K562 (cell line): ENCODE data around the gene STON1. TPM values are rescaled to one million over a fixed set of nuclear protein-coding genes. Genes with fewer than 3 reads are reported as not detected.
A peak's percentile ranks its signal among the peaks of the same experiment; 100 is the strongest.

Experiments
- ATAC-seq: fragments of 200-7000 bp; cut with Tn5 transposase; 3 replicates; pipeline ENCODE4 v1.9.1; 2020; ENCODE audit warnings: moderate library complexity
- BruUV-seq: library from RNA; stranded (reverse); fragments of 400-500 nt; replicated peaks from 2 replicates; lab custom pipeline; 2021; lab: Mats Ljungman, UMichigan
- CTCF ChIA-PET: fragments of 300-600 bp; formaldehyde crosslinking; extraction: SDS; loops from one replicate; lab custom pipeline; 2021; ENCODE audit warnings: low intra/inter-chr PET ratio; lab: Yijun Ruan, JAX
- POLR2A ChIA-PET: fragments of 300-600, 350-650 bp; sonication (Branson Sonifier 250); formaldehyde crosslinking; extraction: SDS; loops from one replicate; lab custom pipeline; 2021; ENCODE audit warnings: antibody characterized with exemption, inconsistent platforms; lab: Yijun Ruan, JAX
- DNase-seq, 4 experiments: peaks; one replicate each; pipeline versions ENCODE4 v3.0.0 to v3.0.0-alpha.2; 2011 to 2018; ENCODE audit warnings: low spot score in 3 of 4, mixed read lengths in 3 of 4; ENCODE audit errors: extremely low read depth in 1 of 4
- FAIRE-seq: peaks from 2 replicates; lab custom pipeline; 2011; peaks lifted over from hg19 to GRCh38; lab: Jason Lieb, UNC
- H2AFZ ChIP-seq: 2 replicates; pipeline ENCODE4 v1.6.0; 2011; ENCODE audit warnings: low read depth, low read length, control low read depth, inconsistent platforms
- H3K27ac ChIP-seq: fragments of 200-600 bp; 3 replicates; pipeline ENCODE4 v1.8.0; 2011; ENCODE audit warnings: low read depth, mild to moderate bottlenecking, control low read depth, inconsistent platforms, low read length, moderate library complexity, mixed read lengths; ENCODE audit errors: extremely low read depth
- H3K27me3 ChIP-seq, 2 experiments: fragments of 300-600 bp in 1 of 2; 2 replicates in 1 of 2; 3 replicates in 1 of 2; pipeline versions ENCODE4 v1.6.0 to v1.8.0; 2011; ENCODE audit warnings: inconsistent platforms in 2 of 2, low read length in 2 of 2, mild to moderate bottlenecking in 1 of 2, mixed read lengths in 1 of 2, moderate library complexity in 1 of 2; ENCODE audit not compliant: control insufficient read depth in 2 of 2, insufficient read depth in 2 of 2
- H3K36me3 ChIP-seq: fragments of 300-600 bp; 3 replicates; pipeline ENCODE4 v1.8.0; 2011; ENCODE audit warnings: mild to moderate bottlenecking, low read length, inconsistent platforms; ENCODE audit not compliant: control insufficient read depth, insufficient read depth
- H3K4me1 ChIP-seq, 2 experiments: fragments of 200-600 bp in 1 of 2; replicated peaks in 1 of 2; 2 replicates in 1 of 2; 3 replicates in 1 of 2; pipeline versions ENCODE4 v1.5.1 to v1.8.0; 2011; ENCODE audit warnings: inconsistent platforms in 2 of 2, low read length in 2 of 2, mild to moderate bottlenecking in 1 of 2, mixed read lengths in 1 of 2, moderate library complexity in 1 of 2; ENCODE audit not compliant: control insufficient read depth in 2 of 2, insufficient read depth in 2 of 2
- H3K4me2 ChIP-seq: 2 replicates; pipeline ENCODE4 v1.6.1; 2011; ENCODE audit warnings: low read length, control low read depth, inconsistent platforms, mixed read lengths; ENCODE audit not compliant: insufficient read depth
- H3K4me3 ChIP-seq: fragments of 200-600 bp; sonication (generic), shearing (Covaris generic); 2 replicates; pipeline ENCODE4 v1.5.1; 2016; ENCODE audit warnings: control low read depth, inconsistent platforms
- H3K79me2 ChIP-seq: fragments of 200-600 bp; 3 replicates; pipeline ENCODE4 v1.8.0; 2011; ENCODE audit warnings: low read length, inconsistent platforms; ENCODE audit not compliant: control insufficient read depth, insufficient read depth
- H3K9ac ChIP-seq, 2 experiments: 2 replicates each; pipeline versions ENCODE4 v1.6.0 to v1.6.1; 2011; ENCODE audit warnings: low read depth in 2 of 2, low read length in 2 of 2, control low read depth in 1 of 2, inconsistent platforms in 1 of 2, mild to moderate bottlenecking in 1 of 2, mixed read lengths in 1 of 2; ENCODE audit not compliant: insufficient read depth in 1 of 2
- H3K9me1 ChIP-seq: one replicate; pipeline ENCODE4 v1.6.0; 2011; ENCODE audit warnings: inconsistent platforms, mild to moderate bottlenecking, low read length, moderate library complexity; ENCODE audit not compliant: control insufficient read depth, insufficient read depth
- H3K9me3 ChIP-seq: replicated peaks from 2 replicates; pipeline ENCODE4 v1.5.1; 2011; ENCODE audit warnings: low read depth, low read length, inconsistent platforms; ENCODE audit not compliant: control insufficient read depth, insufficient read depth
- H4K20me1 ChIP-seq: replicated peaks from 2 replicates; pipeline ENCODE4 v1.6.1; 2011; ENCODE audit warnings: low read length, inconsistent platforms, mixed read lengths; ENCODE audit not compliant: control insufficient read depth, insufficient read depth
- DMBX1 ChIP-seq: fragments of 250-450 bp; sonication (Bioruptor Pico); IDR thresholded peaks from 2 replicates; pipeline ENCODE4 v1.8.0; 2022; ENCODE audit warnings: inconsistent platforms, mild to moderate bottlenecking, moderate library complexity, borderline replicate concordance
- EGR1 ChIP-seq: fragments of 450-650 bp; conservative IDR thresholded peaks from 2 replicates; pipeline ENCODE4 v1.6.1; 2017; ENCODE audit warnings: mild to moderate bottlenecking
- NONO ChIP-seq, 2 experiments: fragments of 200-400 bp in 1 of 2; fragments of 450-650 bp in 1 of 2; formaldehyde crosslinking in 1 of 2; IDR thresholded peaks; 2 replicates each; pipeline ENCODE4 v1.6.1; 2017; ENCODE audit warnings: low read depth in 2 of 2, mild to moderate bottlenecking in 2 of 2, moderate library complexity in 2 of 2, low read length in 1 of 2
- NR0B1 ChIP-seq: fragments of 450-650 bp; IDR thresholded peaks from one replicate; pipeline ENCODE4 v1.6.1; 2018; ENCODE audit warnings: mild to moderate bottlenecking, moderate library complexity; ENCODE audit not compliant: partially characterized antibody
- PRMT5 ChIP-seq: sonication (generic); formaldehyde crosslinking; IDR thresholded peaks from 2 replicates; pipeline ENCODE4 v1.5.0; 2020; ENCODE audit warnings: missing genetic modification reagents
- U2AF1 ChIP-seq: fragments of 200-400 bp; formaldehyde crosslinking; optimal IDR thresholded peaks from 2 replicates; pipeline ENCODE3; 2017; ENCODE audit warnings: mild to moderate bottlenecking, low read depth, low read length, moderate library complexity
- ZFX ChIP-seq: sonication (generic); formaldehyde crosslinking; IDR thresholded peaks from 2 replicates; pipeline ENCODE4 v1.8.0; 2022; ENCODE audit warnings: mild to moderate bottlenecking, missing genetic modification reagents, moderate library complexity
- ZNF408 ChIP-seq: fragments of 250-450 bp; sonication (Bioruptor Pico); IDR thresholded peaks from 2 replicates; pipeline ENCODE4 v1.4.0; 2020; ENCODE audit warnings: low read depth, mild to moderate bottlenecking, moderate library complexity
- ZNF512 ChIP-seq: IDR thresholded peaks from 2 replicates; pipeline ENCODE4 v1.6.1; 2016; ENCODE audit warnings: missing genetic modification characterization, missing compliant biosample characterization
- WGBS: fragments of 100-300 bp; shearing (Covaris generic); methylation state at CpG from one replicate; pipeline ENCODE4 v1.1.6; 2016; ENCODE audit warnings: low coverage, mixed read lengths; ENCODE audit not compliant: insufficient coverage; ENCODE audit errors: missing lambda C conversion rate; 5-methylcytosine and 5-hydroxymethylcytosine counted together
- in situ Hi-C: fragments of 300-500 bp; cut with MboI; formaldehyde crosslinking; loops from 4 replicates; pipeline ENCODE4 v1.15.0; 2018; ENCODE audit warnings: inconsistent platforms, mixed read lengths
- intact Hi-C: fragments of 100-400 bp; cut with micrococcal nuclease; formaldehyde crosslinking; loops from 2 replicates; pipeline ENCODE4 v1.14.2; 2022
- polyA plus RNA-seq, 8 experiments: library from polyadenylated mRNA; depleted of rRNA in 4 of 8; stranded (reverse) in 5 of 8; unstranded in 3 of 8; fragments of >200 nt; fragmentation: Nextera tagmentation in 2 of 8; fragmentation: Illumina TruSeq in 1 of 8; extraction: Ambion mirVana in 2 of 8; extraction: Trizol in 1 of 8; gene quantifications; 2 replicates each; pipeline versions ENCODE4 v1.2.1 to v1.2.3, GENCODE V29; 2011 to 2014; ENCODE audit warnings: inconsistent platforms in 1 of 8, missing spikeins in 1 of 8
- total RNA-seq, 7 experiments: library from RNA; depleted of rRNA in 6 of 7; stranded (reverse); fragments of >200 nt in 6 of 7; fragmentation: Illumina TruSeq in 2 of 7; extraction: Trizol in 2 of 7; gene quantifications; 2 replicates each; pipeline versions ENCODE4 v1.2.1 to v1.2.3, GENCODE V29; 2011 to 2021; ENCODE audit warnings: low replicate concordance in 1 of 7
- TF ChIP-seq, protein P1 (sequence below): fragments of 250-450 bp; sonication (Bioruptor Pico); IDR thresholded peaks from 2 replicates; pipeline ENCODE4 v1.5.0; 2020; ENCODE audit warnings: mild to moderate bottlenecking

STON1 gene
- total and polyA plus RNA-seq, 9 of the 15 experiments (the other 6 are each of a cell fraction or from before 2014, with no cell fraction given): 0.07 to 1.2 (median 0.55) TPM

- ATAC-seq (peak; percentile 17; the same call in 2 of the 3 replicates), FAIRE-seq (no peak), DNase-seq (no peak)
- Histone ChIP-seq H3K79me2 (no peaks in the 10 kb centered on the region), H3K9ac (peak overlapping the region in 1 of 2 experiments; percentile 86; a peak in 1 of 4 replicates), H3K36me3 (no peaks in the 10 kb centered on the region), H3K4me3 (peak overlapping the region; percentile 62), H3K27me3 (no peaks in the 10 kb centered on the region), H3K4me2 (peak overlapping the region; percentile 68), H3K27ac (no peak overlapping the region), H2AFZ (peak overlapping the region; percentile 84), H3K4me1 (peaks cover 3 to 12% of the 10 kb centered on the region in 2 experiments; a peak in 3 of 5 replicates), H4K20me1 (no peaks in the 10 kb centered on the region), H3K9me3 (no peaks in the 10 kb centered on the region), H3K9me1 (no peaks in the 10 kb centered on the region)
- peak; percentile 56 for TF ChIP-seq EGR1
- TF ChIP-seq U2AF1: no peak
- ChIA-PET POLR2A (no interaction called here), CTCF (no interaction called here)
- BruUV-seq: no TSS peak
- intact Hi-C loops: loop anchor here (5.0 kb wide), 1 partner anchor 57 kb away; no protein-coding TSS in a partner anchor
- 0% methylated on average over 4 of the region's 15 CpGs for WGBS
- in situ Hi-C loops: no loop called here
These were observed 300 bp upstream of the STON1 start for GRCh38 chr2:48529676-48530032.

- in situ Hi-C loops (no loop called here), intact Hi-C loops (loop anchor here (5.0 kb wide), 1 partner anchor 59 kb away; no protein-coding TSS in a partner anchor)
- Histone ChIP-seq H3K27ac (no peak overlapping the region), H3K9me3 (no peaks in the 10 kb centered on the region), H4K20me1 (no peaks in the 10 kb centered on the region), H3K9ac (no peak overlapping the region; a peak in 1 of 4 replicates), H3K36me3 (no peaks in the 10 kb centered on the region), H3K4me2 (0 out of 2 replicates have a peak overlapping the region, but pooled peaks have one; percentile 79), H3K4me3 (no peak overlapping the region), H3K4me1 (peaks cover 3 to 12% of the 10 kb centered on the region in 2 experiments; a peak in 3 of 5 replicates), H3K27me3 (no peaks in the 10 kb centered on the region), H3K9me1 (no peaks in the 10 kb centered on the region), H3K79me2 (no peaks in the 10 kb centered on the region), H2AFZ (peak overlapping the region; percentile 90; the same call in 1 of the 2 replicates)
- no TSS peak for BruUV-seq
- POLR2A ChIA-PET: interaction anchor here (0.6 to 1.8 kb wide), 3 partner anchors 9 to 1005 kb away, joined by 3 to 4 read pairs (median 3); no protein-coding TSS in a partner anchor
- DNase-seq (no peak), ATAC-seq (no peak), FAIRE-seq (peak; percentile 58)
- 21% methylated on average over 6 of the region's 6 CpGs for WGBS
- CTCF ChIA-PET: no interaction called here
- no peak for TF ChIP-seq ZFX
- no peak for TF ChIP-seq PRMT5 (CRISPR knock-in tag)
- no peak for TF ChIP-seq ZNF408 (CRISPR knock-in tag)
- no peak for TF ChIP-seq NONO (IDR thresholded peaks at IDR 0.05; ENCODE audit: low read depth in 2 of 2, low read length in 1 of 2)
- no peak for TF ChIP-seq ZNF512 (tag)
- TF ChIP-seq DMBX1 (CRISPR knock-in tag): no peak
- TF ChIP-seq, protein P1, sequence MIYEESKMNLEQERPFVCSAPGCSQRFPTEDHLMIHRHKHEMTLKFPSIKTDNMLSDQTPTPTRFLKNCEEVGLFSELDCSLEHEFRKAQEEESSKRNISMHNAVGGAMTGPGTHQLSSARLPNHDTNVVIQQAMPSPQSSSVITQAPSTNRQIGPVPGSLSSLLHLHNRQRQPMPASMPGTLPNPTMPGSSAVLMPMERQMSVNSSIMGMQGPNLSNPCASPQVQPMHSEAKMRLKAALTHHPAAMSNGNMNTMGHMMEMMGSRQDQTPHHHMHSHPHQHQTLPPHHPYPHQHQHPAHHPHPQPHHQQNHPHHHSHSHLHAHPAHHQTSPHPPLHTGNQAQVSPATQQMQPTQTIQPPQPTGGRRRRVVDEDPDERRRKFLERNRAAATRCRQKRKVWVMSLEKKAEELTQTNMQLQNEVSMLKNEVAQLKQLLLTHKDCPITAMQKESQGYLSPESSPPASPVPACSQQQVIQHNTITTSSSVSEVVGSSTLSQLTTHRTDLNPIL: no peak
- TF ChIP-seq NR0B1: no peak
These were observed 1.2 kb downstream of the STON1 start for GRCh38 chr2:48531141-48531648.
